Transverse colon (tissue), 4 donors: Measurements from ENCODE around the gene CYREN.

ENCODE experiments used
- POLR2AphosphoS5 ChIP-seq, 3 donors: sonication (generic); formaldehyde crosslinking; IDR thresholded peaks; one replicate each; pipeline ENCODE4 v1.6.1; 2016; ENCODE audit warnings: antibody characterized with exemption in 3 of 3
- TF ChIP-seq, protein P1 (sequence below), 5 experiments: fragments of 200-600 bp in 3 of 5; fragments of 450-650 bp in 2 of 5; sonication (generic) in 3 of 5; IDR thresholded peaks; 1 replicate in 2 of 5; 2 replicates in 3 of 5; pipeline ENCODE4 v1.5.1; 2016 to 2017; ENCODE audit warnings: antibody characterized with exemption in 5 of 5, inconsistent platforms in 3 of 5, mild to moderate bottlenecking in 2 of 5, moderate library complexity in 1 of 5

DNA sequence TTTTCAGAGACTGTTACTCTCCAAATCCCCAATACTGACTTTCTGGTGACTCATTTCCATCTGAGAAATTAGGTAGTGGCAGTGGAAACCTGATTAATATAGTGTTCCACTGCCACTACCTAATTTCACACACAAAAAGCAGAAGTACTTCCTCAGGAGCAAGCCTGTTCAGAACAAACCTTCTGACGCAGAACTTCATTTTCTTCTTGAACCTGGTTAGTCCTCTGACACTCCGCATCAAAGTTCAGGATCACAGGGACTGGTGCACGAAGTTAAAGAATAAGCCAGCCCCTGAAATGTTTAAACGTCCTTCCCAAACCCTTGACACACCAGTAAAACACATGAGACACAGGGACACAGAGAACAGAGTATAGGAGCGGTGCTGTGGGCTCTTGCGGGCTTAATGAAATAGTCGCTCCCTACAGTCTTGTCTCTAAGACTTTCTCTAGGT, 36.5 kb upstream of the CYREN start:
- TF ChIP-seq, protein P1, sequence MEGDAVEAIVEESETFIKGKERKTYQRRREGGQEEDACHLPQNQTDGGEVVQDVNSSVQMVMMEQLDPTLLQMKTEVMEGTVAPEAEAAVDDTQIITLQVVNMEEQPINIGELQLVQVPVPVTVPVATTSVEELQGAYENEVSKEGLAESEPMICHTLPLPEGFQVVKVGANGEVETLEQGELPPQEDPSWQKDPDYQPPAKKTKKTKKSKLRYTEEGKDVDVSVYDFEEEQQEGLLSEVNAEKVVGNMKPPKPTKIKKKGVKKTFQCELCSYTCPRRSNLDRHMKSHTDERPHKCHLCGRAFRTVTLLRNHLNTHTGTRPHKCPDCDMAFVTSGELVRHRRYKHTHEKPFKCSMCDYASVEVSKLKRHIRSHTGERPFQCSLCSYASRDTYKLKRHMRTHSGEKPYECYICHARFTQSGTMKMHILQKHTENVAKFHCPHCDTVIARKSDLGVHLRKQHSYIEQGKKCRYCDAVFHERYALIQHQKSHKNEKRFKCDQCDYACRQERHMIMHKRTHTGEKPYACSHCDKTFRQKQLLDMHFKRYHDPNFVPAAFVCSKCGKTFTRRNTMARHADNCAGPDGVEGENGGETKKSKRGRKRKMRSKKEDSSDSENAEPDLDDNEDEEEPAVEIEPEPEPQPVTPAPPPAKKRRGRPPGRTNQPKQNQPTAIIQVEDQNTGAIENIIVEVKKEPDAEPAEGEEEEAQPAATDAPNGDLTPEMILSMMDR (IDR thresholded peaks at IDR 0.05) = no peak
- no peak for TF ChIP-seq POLR2AphosphoS5 (IDR thresholded peaks at IDR 0.05)
